Astrocyte (in vitro differentiated cells and primary cell): ENCODE data around the gene NLGN2. TPM values are rescaled to one million over a fixed set of nuclear protein-coding genes. Genes with fewer than 3 reads are reported as not detected.
A peak's percentile ranks its signal among the peaks of the same experiment; 100 is the strongest.

Experiments used
- DNase-seq: peaks from one replicate; pipeline ENCODE4 v3.0.0-alpha.2; 2010; ENCODE audit warnings: low read depth
- FAIRE-seq: peaks from 2 replicates; lab custom pipeline; 2011; peaks lifted over from hg19 to GRCh38; lab: Jason Lieb, UNC
- H2AFZ ChIP-seq: 2 replicates; pipeline ENCODE4 v1.6.0; 2012; ENCODE audit warnings: low read depth, low read length, inconsistent platforms
- H3K27ac ChIP-seq: 2 replicates; pipeline ENCODE4 v1.5.1; 2011; ENCODE audit warnings: low read depth, low read length, inconsistent platforms
- H3K27me3 ChIP-seq: 2 replicates; pipeline ENCODE4 v1.6.0; 2011; ENCODE audit warnings: low read length, inconsistent platforms; ENCODE audit not compliant: insufficient read depth
- H3K36me3 ChIP-seq: 2 replicates; pipeline ENCODE4 v1.5.1; 2011; ENCODE audit warnings: low read length, inconsistent platforms; ENCODE audit not compliant: insufficient read depth
- H3K4me1 ChIP-seq: 2 replicates; pipeline ENCODE4 v1.5.1; 2011; ENCODE audit warnings: low read length, inconsistent platforms; ENCODE audit not compliant: insufficient read depth
- H3K4me2 ChIP-seq: 2 replicates; pipeline ENCODE4 v1.6.0; 2012; ENCODE audit warnings: low read length, inconsistent platforms
- H3K4me3 ChIP-seq: 2 replicates; pipeline ENCODE4 v1.5.1; 2011; ENCODE audit warnings: low read depth, mild to moderate bottlenecking, low read length, inconsistent platforms; ENCODE audit not compliant: insufficient read depth
- H3K79me2 ChIP-seq: 2 replicates; pipeline ENCODE4 v1.6.0; 2012; ENCODE audit warnings: mild to moderate bottlenecking, low read length, inconsistent platforms; ENCODE audit not compliant: insufficient read depth
- H3K9ac ChIP-seq: 2 replicates; pipeline ENCODE4 v1.6.0; 2012; ENCODE audit warnings: mild to moderate bottlenecking, low read length, inconsistent platforms
- H3K9me3 ChIP-seq: 2 replicates; pipeline ENCODE4 v1.5.1; 2012; ENCODE audit warnings: low read depth, mild to moderate bottlenecking, low read length, inconsistent platforms; ENCODE audit not compliant: insufficient read depth
- H4K20me1 ChIP-seq: 2 replicates; pipeline ENCODE4 v1.6.0; 2012; ENCODE audit warnings: low read length, inconsistent platforms; ENCODE audit not compliant: insufficient read depth
- H3K27ac Mint-ChIP-seq: one replicate; pipeline ENCODE4 v1.8.0; 2021; ENCODE audit warnings: mild to moderate bottlenecking, mixed read lengths; ENCODE audit not compliant: unreplicated experiment
- H3K27me3 Mint-ChIP-seq: one replicate; pipeline ENCODE4 v1.8.0; 2021; ENCODE audit warnings: low read depth, mixed read lengths; ENCODE audit not compliant: unreplicated experiment
- H3K36me3 Mint-ChIP-seq: one replicate; pipeline ENCODE4 v1.8.0; 2021; ENCODE audit warnings: low read depth, mixed read lengths; ENCODE audit not compliant: unreplicated experiment
- H3K4me1 Mint-ChIP-seq: one replicate; pipeline ENCODE4 v1.8.0; 2021; ENCODE audit warnings: low read depth, mixed read lengths; ENCODE audit not compliant: unreplicated experiment
- H3K4me3 Mint-ChIP-seq: one replicate; pipeline ENCODE4 v1.8.0; 2021; ENCODE audit warnings: mild to moderate bottlenecking, moderate library complexity, mixed read lengths; ENCODE audit not compliant: unreplicated experiment
- H3K9me3 Mint-ChIP-seq: one replicate; pipeline ENCODE4 v1.8.0; 2021; ENCODE audit warnings: mild to moderate bottlenecking, mixed read lengths; ENCODE audit not compliant: unreplicated experiment
- EZH2 ChIP-seq: IDR thresholded peaks from 2 replicates; pipeline ENCODE4 v1.6.1; 2012; ENCODE audit warnings: mild to moderate bottlenecking, low read length, inconsistent platforms; ENCODE audit not compliant: insufficient read depth
- total RNA-seq: library from RNA; stranded (reverse); gene quantifications from 2 replicates; pipeline ENCODE4 v1.2.1, GENCODE V29; 2021
- TF ChIP-seq, protein P1 (sequence below): IDR thresholded peaks from 2 replicates; pipeline ENCODE4 v1.5.1; 2011; ENCODE audit warnings: low read depth, mild to moderate bottlenecking, inconsistent platforms, low read length, moderate library complexity; ENCODE audit not compliant: insufficient read depth

Gene NLGN2
- total RNA-seq, 1 donor from 2014 or later = 77.3 TPM

DNA sequence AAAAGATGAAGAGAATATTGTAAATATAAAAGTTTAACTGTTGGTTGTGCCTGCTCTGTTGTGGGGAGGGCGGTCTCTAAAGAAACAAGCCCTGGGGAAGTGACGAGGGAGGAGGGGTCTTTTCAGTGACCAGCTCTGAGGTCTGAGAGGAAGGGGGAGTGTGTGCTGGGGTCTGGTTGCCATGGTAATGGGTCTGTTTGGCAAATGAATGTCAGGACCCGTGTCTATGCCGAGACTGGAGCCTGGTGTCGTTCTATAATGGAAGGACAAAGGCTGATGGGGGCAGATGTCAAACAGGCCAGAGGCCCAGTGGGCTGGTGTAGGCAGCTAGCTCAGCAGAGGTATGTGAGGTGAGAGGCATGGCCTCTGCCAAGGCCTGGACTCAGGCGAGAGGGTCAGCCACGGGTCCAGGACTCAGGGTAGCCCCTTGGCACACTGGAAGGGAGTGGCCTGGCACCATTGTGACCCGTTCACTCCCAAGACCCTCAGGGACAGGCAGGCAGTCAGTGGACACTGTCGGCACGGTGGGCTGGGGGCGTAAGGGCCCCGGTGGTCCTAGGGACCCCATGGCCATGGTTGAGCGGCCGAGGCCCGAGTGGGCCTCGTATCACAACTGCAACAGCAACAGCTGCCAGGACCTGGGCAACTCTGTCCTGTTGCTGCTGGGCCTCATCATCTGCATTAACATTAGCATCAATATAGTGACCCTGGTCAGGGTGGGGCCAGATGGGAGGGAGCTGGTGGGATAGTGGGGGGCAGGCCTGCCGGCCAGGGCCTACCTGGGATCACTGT, 12.4 kb downstream of the NLGN2 start, which contains the start of gene SPEM1:
TSS of gene SPEM1 (plus strand) at position 506 of the 792 bp plus-strand sequence. CDS start at position 567, 61 bp downstream.
- no peaks in the 10 kb centered on the region for H3K4me1 ChIP-seq
- H3K4me1 Mint-ChIP-seq = no peaks in the 10 kb centered on the region
- no peaks in the 10 kb centered on the region for H3K36me3 ChIP-seq
- H3K27ac ChIP-seq = no peak within 1 kb of the TSS
- no peak within 1 kb of the TSS for H2AFZ ChIP-seq
- H3K27me3 Mint-ChIP-seq = no peaks in the 10 kb centered on the region
- peak within 1 kb of the TSS; percentile 38 for H3K27ac Mint-ChIP-seq
- H3K9me3 Mint-ChIP-seq = no peaks in the 10 kb centered on the region
- no peak within 1 kb of the TSS for H3K4me3 ChIP-seq
- H3K4me3 Mint-ChIP-seq = peak within 1 kb of the TSS; percentile 54
- no peak within 1 kb of the TSS for H3K4me2 ChIP-seq
- DNase-seq = no peak
- H3K9ac ChIP-seq = no peak within 1 kb of the TSS
- no peak for TF ChIP-seq EZH2
- TF ChIP-seq, protein P1, sequence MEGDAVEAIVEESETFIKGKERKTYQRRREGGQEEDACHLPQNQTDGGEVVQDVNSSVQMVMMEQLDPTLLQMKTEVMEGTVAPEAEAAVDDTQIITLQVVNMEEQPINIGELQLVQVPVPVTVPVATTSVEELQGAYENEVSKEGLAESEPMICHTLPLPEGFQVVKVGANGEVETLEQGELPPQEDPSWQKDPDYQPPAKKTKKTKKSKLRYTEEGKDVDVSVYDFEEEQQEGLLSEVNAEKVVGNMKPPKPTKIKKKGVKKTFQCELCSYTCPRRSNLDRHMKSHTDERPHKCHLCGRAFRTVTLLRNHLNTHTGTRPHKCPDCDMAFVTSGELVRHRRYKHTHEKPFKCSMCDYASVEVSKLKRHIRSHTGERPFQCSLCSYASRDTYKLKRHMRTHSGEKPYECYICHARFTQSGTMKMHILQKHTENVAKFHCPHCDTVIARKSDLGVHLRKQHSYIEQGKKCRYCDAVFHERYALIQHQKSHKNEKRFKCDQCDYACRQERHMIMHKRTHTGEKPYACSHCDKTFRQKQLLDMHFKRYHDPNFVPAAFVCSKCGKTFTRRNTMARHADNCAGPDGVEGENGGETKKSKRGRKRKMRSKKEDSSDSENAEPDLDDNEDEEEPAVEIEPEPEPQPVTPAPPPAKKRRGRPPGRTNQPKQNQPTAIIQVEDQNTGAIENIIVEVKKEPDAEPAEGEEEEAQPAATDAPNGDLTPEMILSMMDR = no peak
- no peaks in the 10 kb centered on the region for H3K27me3 ChIP-seq
- H3K79me2 ChIP-seq = no peaks in the 10 kb centered on the region
- FAIRE-seq = no peak
- no peaks in the 10 kb centered on the region for H3K9me3 ChIP-seq
- H4K20me1 ChIP-seq = peaks cover 19% of the 10 kb centered on the region
- peaks cover 20% of the 10 kb centered on the region for H3K36me3 Mint-ChIP-seq

DNA sequence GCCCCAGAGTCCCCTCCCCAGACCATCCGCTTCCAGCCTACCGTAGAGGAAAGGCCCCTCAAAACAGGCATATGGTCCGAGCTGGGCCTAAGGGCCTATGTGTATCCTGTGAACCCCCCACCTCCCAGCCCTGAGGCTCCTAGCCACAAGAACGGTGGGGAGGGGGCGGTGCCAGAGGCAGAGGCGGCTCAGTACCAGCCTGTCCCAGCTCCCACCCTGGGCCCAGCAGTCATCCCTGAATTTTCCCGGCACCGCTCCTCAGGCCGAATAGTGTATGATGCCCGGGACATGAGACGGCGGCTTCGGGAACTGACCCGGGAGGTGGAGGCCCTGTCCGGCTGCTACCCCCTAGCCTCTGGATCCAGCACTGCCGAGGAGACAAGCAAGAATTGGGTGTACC, 13.5 kb downstream of the NLGN2 start:
- Histone ChIP-seq H3K79me2 (no peaks in the 10 kb centered on the region), H3K27me3 (no peaks in the 10 kb centered on the region), H3K4me1 (no peaks in the 10 kb centered on the region), H3K9me3 (no peaks in the 10 kb centered on the region), H2AFZ (no peak overlapping the region), H3K4me3 (no peak overlapping the region), H3K36me3 (no peaks in the 10 kb centered on the region), H3K9ac (no peak overlapping the region), H4K20me1 (peaks cover 17% of the 10 kb centered on the region), H3K27ac (no peak overlapping the region), H3K4me2 (no peak overlapping the region)
- FAIRE-seq = no peak
- H3K27ac Mint-ChIP-seq = no peak overlapping the region
- no peaks in the 10 kb centered on the region for H3K9me3 Mint-ChIP-seq
- DNase-seq = no peak
- H3K27me3 Mint-ChIP-seq = no peaks in the 10 kb centered on the region
- no peak overlapping the region for H3K4me3 Mint-ChIP-seq
- H3K4me1 Mint-ChIP-seq = no peaks in the 10 kb centered on the region
- peaks cover 13% of the 10 kb centered on the region for H3K36me3 Mint-ChIP-seq
- TF ChIP-seq EZH2 = no peak
- TF ChIP-seq, protein P1 = no peak

DNA sequence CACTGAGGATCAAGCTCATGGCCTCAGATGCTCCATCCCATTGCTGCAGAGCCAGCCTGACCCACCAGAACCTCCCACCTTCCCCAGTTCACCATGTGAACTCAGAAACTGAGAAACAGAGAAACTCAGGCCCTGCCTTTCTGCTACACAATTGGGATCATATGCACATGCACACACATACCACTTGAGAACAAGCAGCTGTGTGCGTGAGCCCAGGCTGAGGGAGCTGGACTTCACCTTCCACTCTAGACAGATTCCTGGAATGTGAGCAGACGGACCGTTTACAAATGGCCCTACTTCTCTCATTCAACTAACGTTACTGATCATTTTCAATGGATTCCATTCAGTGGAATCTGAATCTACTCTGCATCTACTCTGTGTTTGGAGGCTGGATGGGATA, 16.0 kb downstream of the NLGN2 start:
- Histone ChIP-seq H3K27me3 (no peaks in the 10 kb centered on the region), H3K9me3 (no peaks in the 10 kb centered on the region), H3K4me3 (no peak overlapping the region), H3K36me3 (no peaks in the 10 kb centered on the region), H3K27ac (no peak overlapping the region), H3K79me2 (no peaks in the 10 kb centered on the region), H3K4me1 (no peaks in the 10 kb centered on the region), H4K20me1 (peaks cover 8% of the 10 kb centered on the region), H3K4me2 (no peak overlapping the region), H3K9ac (no peak overlapping the region), H2AFZ (no peak overlapping the region)
- Mint-ChIP-seq H3K27ac (no peak overlapping the region), H3K4me1 (no peaks in the 10 kb centered on the region), H3K4me3 (no peak overlapping the region), H3K36me3 (peaks cover 8% of the 10 kb centered on the region), H3K9me3 (no peaks in the 10 kb centered on the region), H3K27me3 (no peaks in the 10 kb centered on the region)
- DNase-seq (no peak), FAIRE-seq (no peak)
- TF ChIP-seq, protein P1 = no peak
- no peak for TF ChIP-seq EZH2
